ENCODE data around the gene MOB1B. TPM values are rescaled to one million over a fixed set of nuclear protein-coding genes. Genes with fewer than 3 reads are reported as not detected.

MOB1B gene
- 28.2 and 29.4 TPM in 2 replicates for total RNA-seq

DNA sequence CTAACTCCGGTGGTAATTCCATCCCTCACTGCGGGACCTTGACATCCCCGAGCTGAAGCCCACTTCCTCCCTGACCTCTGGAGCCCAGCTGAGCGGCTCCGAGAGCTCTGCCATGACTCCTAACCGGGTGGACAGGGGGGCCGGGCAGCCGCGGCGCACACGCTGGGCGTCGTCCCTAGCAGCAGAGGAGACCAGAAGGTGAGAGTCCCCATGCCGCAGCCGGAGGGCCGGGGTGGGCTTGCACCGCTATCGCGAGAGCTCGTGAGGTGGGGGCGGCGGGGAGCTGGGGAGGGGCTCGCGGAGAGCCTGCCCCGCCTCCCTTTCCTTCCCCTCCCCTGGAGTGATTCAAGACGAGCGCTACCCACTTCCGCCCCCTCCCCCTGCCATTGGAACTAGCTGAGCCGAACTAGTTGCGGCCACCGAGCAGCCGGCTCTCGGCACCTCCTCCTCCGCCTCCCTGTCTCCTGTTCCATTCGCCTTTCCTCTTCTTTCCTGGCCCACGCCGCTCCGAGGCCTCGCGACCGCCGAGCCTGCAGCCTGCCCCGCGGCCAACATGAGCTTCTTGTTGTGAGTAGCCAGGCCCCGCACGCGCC, at the start of gene MOB1B:
Gene MOB1B (plus strand): TSS at position 386 of the 593 bp plus-strand sequence. CDS start 168 bp downstream, at position 554.

DNA sequence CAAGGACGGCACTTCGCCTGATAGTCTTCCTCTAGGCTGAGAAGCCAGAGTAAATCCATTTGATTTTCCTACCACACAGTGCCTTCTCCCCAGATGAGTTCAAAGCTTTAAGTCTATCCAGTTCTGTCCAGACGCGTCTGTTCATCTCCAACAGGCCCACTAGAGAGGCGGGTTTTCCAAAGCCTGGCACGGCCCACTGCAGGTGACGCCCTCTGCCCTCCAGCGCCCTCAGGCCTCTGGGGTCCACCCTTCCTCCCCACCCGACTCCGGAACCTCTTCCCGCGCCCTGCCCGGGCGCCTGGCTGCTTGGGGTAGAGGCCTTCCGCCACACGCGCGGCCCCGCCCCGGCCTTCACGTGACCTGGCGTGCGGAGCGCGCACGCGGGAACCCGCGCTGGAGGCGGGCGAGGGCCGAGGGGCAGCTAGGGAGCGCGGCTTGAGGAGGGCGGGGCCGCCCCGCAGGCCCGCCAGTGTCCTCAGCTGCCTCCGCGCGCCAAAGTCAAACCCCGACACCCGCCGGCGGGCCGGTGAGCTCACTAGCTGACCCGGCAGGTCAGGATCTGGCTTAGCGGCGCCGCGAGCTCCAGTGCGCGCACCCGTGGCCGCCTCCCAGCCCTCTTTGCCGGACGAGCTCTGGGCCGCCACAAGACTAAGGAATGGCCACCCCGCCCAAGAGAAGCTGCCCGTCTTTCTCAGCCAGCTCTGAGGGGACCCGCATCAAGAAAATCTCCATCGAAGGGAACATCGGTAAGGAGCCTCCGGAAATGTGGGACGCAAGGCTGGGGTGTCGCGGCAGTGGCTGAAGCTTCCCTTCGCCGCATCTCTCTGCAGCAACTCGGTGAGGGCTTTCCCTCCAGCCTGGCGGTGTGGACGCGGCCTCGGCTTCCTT, 91.3 kb downstream of the MOB1B start, which contains the start of gene DCK:
Gene DCK (plus strand): TSS at position 469 of the 888 bp plus-strand sequence. CDS start 187 bp downstream, at position 656.

Other genes starting within 250 kb of the MOB1B start
- gene JCHAIN, start 235.9 kb upstream of the MOB1B start, total RNA-seq = not detected in 2 replicates
- 32.3 and 34.7 TPM in 2 replicates for gene UTP3, start 213.8 kb upstream of the MOB1B start, total RNA-seq
- 45.9 and 46.8 TPM in 2 replicates for gene RUFY3, start 180.4 kb upstream of the MOB1B start, total RNA-seq
- gene GRSF1, start 62.5 kb upstream of the MOB1B start, total RNA-seq = 111 and 126 TPM in 2 replicates
- 25.3 and 37.9 TPM in 2 replicates for gene DCK, start 91.3 kb downstream of the MOB1B start, total RNA-seq

Data from thoracic aorta endothelial cell (primary cell).